HG03175 (cell line): ENCODE results near the gene PTF1A.

Source experiments
- ATAC-seq: cut with Tn5 transposase; IDR thresholded peaks from one replicate; pipeline ENCODE4 v1.9.1; 2021; ENCODE audit warnings: mild to moderate bottlenecking, moderate library complexity; ENCODE audit not compliant: unreplicated experiment

Gene PTF1A

DNA sequence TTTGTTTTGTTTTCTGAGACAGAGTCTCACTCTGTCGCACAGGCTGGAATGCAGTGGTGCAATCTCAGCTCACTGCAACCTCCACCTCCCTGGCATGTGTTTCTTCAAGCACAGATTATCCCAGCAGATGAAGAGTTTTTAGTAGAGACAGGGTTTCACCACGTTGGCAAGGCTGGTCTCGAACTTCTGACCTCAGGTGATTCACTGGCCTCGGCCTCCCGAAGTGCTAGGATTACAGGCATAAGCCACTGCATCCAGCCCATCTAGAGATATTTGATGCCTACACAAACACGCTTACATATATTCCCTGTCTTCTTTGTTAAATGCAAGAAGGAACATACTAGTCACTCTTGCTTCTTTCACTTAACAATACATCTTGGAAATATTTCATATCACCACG lies 5.9 kb upstream of the PTF1A start:
- ATAC-seq: no peak

DNA sequence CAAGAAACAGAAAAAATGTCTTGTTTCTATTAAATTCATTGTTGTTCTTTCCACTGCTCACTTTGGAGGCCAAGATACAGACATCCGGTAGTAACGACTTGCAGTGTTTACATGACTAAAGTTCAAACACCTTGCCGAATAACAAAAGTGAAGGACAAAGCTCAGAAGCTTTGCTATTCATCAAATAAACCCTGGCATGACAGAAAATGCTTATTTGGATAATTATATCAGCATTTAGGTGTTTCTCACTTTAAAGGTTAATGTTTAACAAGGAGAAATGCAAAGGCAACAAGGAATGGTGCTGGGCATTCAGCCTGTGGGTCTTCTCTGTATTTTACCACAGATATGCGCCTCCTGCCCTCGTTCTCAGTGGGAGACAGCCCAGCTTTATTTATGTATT lies 5.4 kb upstream of the PTF1A start:
- no peak for ATAC-seq

DNA sequence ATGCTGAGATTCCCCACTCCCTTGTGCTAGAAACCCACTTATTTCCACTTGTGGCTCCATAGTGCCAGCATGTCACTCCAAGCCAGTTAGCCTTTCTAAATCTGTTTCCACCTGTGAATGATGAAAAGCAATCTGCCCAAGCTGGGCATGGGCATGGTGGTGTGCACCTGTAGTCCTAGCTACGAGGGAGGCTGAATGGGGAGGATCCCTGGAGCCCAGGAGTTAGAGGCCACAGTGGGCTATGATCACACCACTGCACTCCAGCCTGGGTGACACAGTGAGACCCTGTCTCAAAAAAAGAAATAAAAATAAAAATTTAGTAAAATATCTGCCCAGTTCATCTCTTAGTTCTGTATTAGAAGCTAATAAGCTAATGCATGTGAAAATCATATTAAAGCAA lies 5.0 kb upstream of the PTF1A start:
- no peak for ATAC-seq

DNA sequence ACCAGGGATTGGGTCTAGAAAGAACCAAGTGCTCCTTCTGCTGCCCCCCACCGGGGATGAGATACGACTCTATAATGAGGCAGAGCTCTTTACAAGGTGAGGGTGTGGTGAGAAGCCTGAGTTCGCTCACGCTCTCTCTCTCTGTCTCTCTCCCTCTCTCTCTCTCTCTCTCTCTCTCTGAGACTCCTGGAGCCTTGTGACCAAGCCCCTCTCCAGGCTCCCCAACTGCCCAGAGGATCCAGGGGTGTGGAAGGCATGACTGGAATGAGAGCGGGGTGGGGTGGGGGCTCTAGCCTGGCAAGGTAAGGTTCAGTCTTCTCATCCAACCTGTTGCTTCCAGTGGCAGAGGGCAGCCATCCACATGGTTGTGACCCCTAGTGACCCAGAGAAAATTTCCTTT lies 3.1 kb upstream of the PTF1A start:
- no peak for ATAC-seq

GRCh38 chr10:23190872-23191763 lies 994 bp upstream of the PTF1A start:
- ATAC-seq: no peak

DNA sequence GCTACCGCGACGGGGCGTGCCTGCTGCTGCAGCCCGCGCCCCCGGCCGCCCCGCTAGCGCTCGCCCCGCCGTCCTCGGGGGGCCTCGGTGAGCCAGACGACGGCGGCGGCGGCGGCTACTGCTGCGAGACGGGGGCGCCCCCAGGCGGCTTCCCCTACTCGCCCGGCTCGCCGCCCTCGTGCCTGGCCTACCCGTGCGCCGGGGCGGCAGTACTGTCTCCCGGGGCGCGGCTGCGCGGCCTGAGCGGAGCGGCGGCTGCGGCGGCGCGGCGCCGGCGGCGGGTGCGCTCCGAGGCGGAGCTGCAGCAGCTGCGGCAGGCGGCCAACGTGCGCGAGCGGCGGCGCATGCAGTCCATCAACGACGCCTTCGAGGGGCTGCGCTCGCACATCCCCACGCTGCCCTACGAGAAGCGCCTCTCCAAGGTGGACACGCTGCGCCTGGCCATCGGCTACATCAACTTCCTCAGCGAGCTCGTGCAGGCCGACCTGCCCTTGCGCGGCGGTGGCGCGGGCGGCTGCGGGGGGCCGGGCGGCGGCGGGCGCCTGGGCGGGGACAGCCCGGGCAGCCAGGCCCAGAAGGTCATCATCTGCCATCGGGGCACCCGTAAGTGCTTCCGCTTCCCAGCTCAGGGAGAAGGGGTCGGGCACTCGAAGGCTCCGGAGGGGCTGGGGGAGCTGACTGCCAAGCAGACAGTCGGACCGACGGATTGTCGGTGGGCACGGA lies 761 bp downstream of the PTF1A start:
- ATAC-seq: no peak

DNA sequence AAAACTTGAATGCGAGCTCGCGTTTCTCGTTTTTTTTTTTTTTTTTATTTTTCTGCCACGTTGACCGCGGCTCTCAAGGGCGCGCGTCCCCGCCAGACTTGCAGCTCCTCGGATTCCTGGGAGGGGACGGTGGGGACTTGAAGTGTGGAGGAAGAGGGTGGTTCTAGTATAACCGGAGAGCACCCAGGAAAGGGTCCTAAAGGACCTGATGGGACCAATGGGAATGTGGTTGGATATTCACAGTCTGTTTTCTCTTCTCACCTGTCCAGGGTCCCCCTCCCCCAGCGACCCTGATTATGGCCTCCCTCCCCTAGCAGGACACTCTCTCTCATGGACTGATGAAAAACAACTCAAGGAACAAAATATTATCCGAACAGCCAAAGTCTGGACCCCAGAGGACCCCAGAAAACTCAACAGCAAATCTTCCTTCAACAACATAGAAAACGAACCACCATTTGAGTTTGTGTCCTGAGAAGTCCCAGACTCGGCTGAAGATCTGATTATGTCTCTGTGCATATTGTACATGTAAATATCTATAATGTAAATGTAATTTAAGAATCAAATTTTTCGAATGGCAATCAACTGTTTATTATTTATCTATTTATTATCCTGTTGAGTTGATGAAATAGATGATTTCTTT lies 1.4 kb downstream of the PTF1A start:
- no peak for ATAC-seq

- no peak for ATAC-seq
Measured at GRCh38 chr10:23194471-23194965, 2.4 kb downstream of the PTF1A start.

GRCh38 chr10:23194966-23195845 lies 3.1 kb downstream of the PTF1A start:
- no peak for ATAC-seq

DNA sequence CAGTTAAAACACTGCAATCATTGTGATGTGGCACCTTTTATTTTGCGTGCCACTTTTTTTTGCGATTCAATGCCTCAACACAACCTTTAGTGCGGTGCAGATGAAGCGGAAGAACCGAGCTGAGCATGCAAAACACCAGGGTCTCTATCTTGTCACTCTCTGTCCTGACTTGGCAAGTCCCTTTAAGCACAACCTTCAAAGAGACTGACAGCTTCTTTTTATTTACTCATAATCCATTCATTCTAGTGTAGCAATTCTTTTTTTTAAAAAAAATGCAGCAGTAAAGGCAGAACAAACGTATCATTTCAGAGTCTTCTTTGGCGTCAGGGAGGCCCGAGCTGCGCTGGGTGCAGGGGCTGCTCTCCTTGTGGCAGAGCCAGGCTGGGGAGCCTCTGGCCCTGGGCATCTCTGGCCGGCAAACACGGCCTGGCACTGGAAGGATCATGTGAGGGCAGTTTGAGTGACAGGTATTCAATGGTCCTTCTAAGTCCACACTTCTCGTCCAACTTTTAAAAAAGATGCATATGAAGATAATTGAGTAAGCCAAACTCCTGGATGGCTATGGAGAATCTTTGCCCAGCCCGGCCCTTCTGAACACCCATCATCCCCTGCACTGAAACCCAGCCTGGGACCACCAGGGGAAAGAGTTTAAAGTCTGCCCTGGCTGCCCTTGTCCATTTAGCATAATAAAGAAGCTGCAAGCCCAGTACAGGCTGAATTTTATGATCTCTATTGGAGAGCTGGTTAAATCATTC lies 3.9 kb downstream of the PTF1A start:
- no peak for ATAC-seq

DNA sequence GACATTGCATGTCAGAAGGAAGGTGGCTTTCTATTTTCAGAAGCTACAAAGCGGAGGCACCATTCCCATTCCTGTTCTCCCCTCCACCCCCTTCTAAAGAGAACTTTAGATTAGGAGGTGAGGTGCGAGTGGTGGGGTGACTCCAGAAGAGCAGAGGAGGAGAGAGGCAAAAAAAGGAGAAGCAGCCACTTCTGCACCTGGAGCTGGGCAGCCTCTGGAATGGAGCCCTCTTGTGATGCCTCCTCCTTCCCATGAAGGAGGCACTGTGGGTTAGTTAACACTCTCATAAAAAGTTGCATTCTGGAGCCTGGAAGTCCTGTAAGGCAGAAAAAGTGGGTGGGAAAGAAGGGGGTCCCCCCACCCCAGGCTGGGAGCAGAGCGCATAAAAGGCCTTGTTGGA lies 4.8 kb downstream of the PTF1A start:
- no peak for ATAC-seq

- ATAC-seq: no peak
Measured at GRCh38 chr10:23197416-23197861, 5.3 kb downstream of the PTF1A start.

- no peak for ATAC-seq
Measured at GRCh38 chr10:23198610-23198939, 6.5 kb downstream of the PTF1A start.

DNA sequence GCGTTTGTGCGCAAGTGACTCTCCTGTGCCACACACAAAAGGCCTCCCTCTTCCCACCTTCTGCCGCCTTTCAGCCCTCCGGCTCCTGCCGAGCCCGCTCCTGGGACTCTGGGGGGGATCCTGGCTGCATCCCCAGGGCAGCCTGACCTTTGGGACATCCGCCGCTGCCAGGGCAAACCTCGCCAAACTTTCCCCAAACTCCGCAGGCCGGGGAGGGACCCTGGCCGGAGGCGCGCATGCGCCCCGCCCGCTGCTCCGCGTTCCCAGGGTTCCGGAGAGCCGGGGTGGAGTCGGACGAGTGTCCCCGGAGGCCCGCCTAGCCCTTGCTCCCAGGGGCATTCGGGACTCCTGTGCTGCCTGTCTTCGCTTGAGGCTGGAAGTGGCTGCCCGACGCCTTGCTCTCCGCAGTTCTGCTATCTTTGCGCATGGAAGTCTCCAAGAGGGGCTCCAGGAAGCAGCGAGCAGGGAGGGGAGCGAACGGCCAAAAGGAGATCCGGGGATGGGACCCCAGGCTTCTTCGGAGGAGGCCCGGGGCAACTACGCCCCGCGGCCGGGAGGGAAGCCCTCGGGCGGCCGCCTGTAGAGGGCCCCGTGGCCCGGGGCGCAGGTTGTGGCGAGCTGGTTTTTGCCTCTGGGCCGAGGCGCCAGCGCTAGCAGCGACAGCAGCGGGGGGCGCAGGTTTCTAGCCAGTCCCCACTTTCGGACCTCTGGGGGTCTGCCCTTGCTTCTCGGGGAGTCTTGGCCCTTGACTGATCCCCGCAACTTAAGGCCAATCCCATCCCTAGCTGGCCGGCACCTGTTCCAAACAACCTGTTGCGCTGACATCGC lies 7.0 kb downstream of the PTF1A start:
- no peak for ATAC-seq

GRCh38 chr10:23199768-23200511 lies 7.8 kb downstream of the PTF1A start:
- ATAC-seq: no peak

GRCh38 chr10:23200586-23200985 lies 8.5 kb downstream of the PTF1A start:
- ATAC-seq: no peak

- no peak for ATAC-seq
Measured at GRCh38 chr10:23200997-23201652, 9.0 kb downstream of the PTF1A start.

- ATAC-seq: no peak
Measured at GRCh38 chr10:23201837-23202236, 9.7 kb downstream of the PTF1A start.
